GM23338 (cell line): ENCODE results near the gene ZHX3. TPM values are rescaled to one million over a fixed set of nuclear protein-coding genes. Genes with fewer than 3 reads are reported as not detected.

Experiments
- ATAC-seq: fragments of 200-7000 bp; cut with Tn5 transposase; 3 replicates; pipeline ENCODE4 v1.9.1; 2020
- DNase-seq: peaks from one replicate; pipeline ENCODE4 v3.0.0-alpha.2; 2015; ENCODE audit warnings: low spot score
- H2AFZ ChIP-seq: fragments of 200-600 bp; sonication (generic); 2 replicates; pipeline ENCODE4 v1.8.0; 2016; ENCODE audit warnings: antibody characterized with exemption, mild to moderate bottlenecking, moderate library complexity
- H3F3A ChIP-seq: fragments of 200-600 bp; sonication (generic); replicated peaks from 2 replicates; pipeline ENCODE4 v1.8.0; 2017; ENCODE audit warnings: antibody characterized with exemption, mixed run types, low read depth
- H3K27ac ChIP-seq: fragments of 200-600 bp; sonication (generic); 2 replicates; pipeline ENCODE4 v1.6.1; 2016; ENCODE audit warnings: low read depth
- H3K27me3 ChIP-seq: fragments of 200-600 bp; sonication (generic); 2 replicates; pipeline ENCODE4 v1.8.0; 2016; ENCODE audit warnings: mild to moderate bottlenecking, mixed run types, moderate library complexity; ENCODE audit not compliant: insufficient read depth
- H3K36me3 ChIP-seq: fragments of 200-600 bp; sonication (generic); 2 replicates; pipeline ENCODE4 v1.8.0; 2016; ENCODE audit warnings: mild to moderate bottlenecking; ENCODE audit not compliant: insufficient read depth
- H3K4me1 ChIP-seq: fragments of 200-600 bp; sonication (generic); 2 replicates; pipeline ENCODE4 v1.8.0; 2016; ENCODE audit warnings: mild to moderate bottlenecking, moderate library complexity; ENCODE audit not compliant: insufficient read depth
- H3K4me2 ChIP-seq: fragments of 200-600 bp; sonication (generic); 2 replicates; pipeline ENCODE4 v1.7.1; 2017; ENCODE audit warnings: mixed run types
- H3K4me3 ChIP-seq: fragments of 200-600 bp; sonication (generic); 2 replicates; pipeline ENCODE4 v1.6.1; 2016; ENCODE audit warnings: mixed run types
- H3K79me2 ChIP-seq: fragments of 200-600 bp; sonication (generic); replicated peaks from 2 replicates; pipeline ENCODE4 v1.8.0; 2017; ENCODE audit warnings: mild to moderate bottlenecking; ENCODE audit not compliant: insufficient read depth
- H3K9me2 ChIP-seq: fragments of 200-600 bp; sonication (generic); 2 replicates; pipeline ENCODE4 v1.8.0; 2017; ENCODE audit not compliant: insufficient read depth
- H4K20me1 ChIP-seq: fragments of 200-600 bp; sonication (generic); replicated peaks from 2 replicates; pipeline ENCODE4 v1.8.0; 2017; ENCODE audit warnings: mild to moderate bottlenecking; ENCODE audit not compliant: insufficient read depth
- H3K27ac Mint-ChIP-seq: 2 replicates; pipeline ENCODE4 v1.8.0; 2020; ENCODE audit warnings: inconsistent platforms, mild to moderate bottlenecking, moderate library complexity, mixed read lengths
- H3K27me3 Mint-ChIP-seq: 3 replicates; pipeline ENCODE4 v1.8.0; 2022; ENCODE audit warnings: low read depth, mild to moderate bottlenecking, moderate library complexity, mixed read lengths, inconsistent platforms; ENCODE audit not compliant: insufficient read depth, poor library complexity
- H3K36me3 Mint-ChIP-seq: 3 replicates; pipeline ENCODE4 v1.8.0; 2021; ENCODE audit warnings: low read depth, mild to moderate bottlenecking, inconsistent platforms, moderate library complexity, mixed read lengths
- H3K4me1 Mint-ChIP-seq: 3 replicates; pipeline ENCODE4 v1.8.0; 2020; ENCODE audit warnings: mild to moderate bottlenecking, inconsistent platforms, mixed read lengths
- H3K4me3 Mint-ChIP-seq: 3 replicates; pipeline ENCODE4 v1.8.0; 2021; ENCODE audit warnings: moderate library complexity, mild to moderate bottlenecking, inconsistent platforms, mixed read lengths
- H3K9me3 Mint-ChIP-seq: 3 replicates; pipeline ENCODE4 v1.8.0; 2020; ENCODE audit warnings: moderate library complexity, mild to moderate bottlenecking, inconsistent platforms, mixed read lengths
- CREB1 ChIP-seq: fragments of 250-450 bp; sonication (Bioruptor Pico); IDR thresholded peaks from 2 replicates; pipeline ENCODE4 v1.5.0; 2020; ENCODE audit warnings: low read depth, mild to moderate bottlenecking, moderate library complexity
- CTCF ChIP-seq, 2 experiments: fragments of 200-600 bp in 1 of 2; sonication (generic) in 1 of 2; conservative IDR thresholded peaks; 2 replicates each; pipeline versions ENCODE4 v1.5.1 to v1.6.1; 2016 to 2017; ENCODE audit warnings: antibody characterized with exemption in 2 of 2, low read depth in 2 of 2, mild to moderate bottlenecking in 2 of 2, moderate library complexity in 1 of 2
- ETS1 ChIP-seq: IDR thresholded peaks from 2 replicates; pipeline ENCODE4 v1.6.1; 2016; ENCODE audit warnings: antibody characterized with exemption
- EZH2phosphoT487 ChIP-seq: fragments of 200-600 bp; sonication (generic); IDR thresholded peaks from one replicate; pipeline ENCODE4 v1.8.1; 2018; ENCODE audit warnings: antibody characterized with exemption; ENCODE audit not compliant: unreplicated experiment
- JUNB ChIP-seq: IDR thresholded peaks from one replicate; pipeline ENCODE4 v1.6.1; 2016; ENCODE audit warnings: antibody characterized with exemption; ENCODE audit not compliant: unreplicated experiment
- NANOG ChIP-seq: IDR thresholded peaks from 2 replicates; pipeline ENCODE4 v1.6.1; 2016; ENCODE audit warnings: antibody characterized with exemption, borderline replicate concordance
- POLR2AphosphoS5 ChIP-seq: IDR thresholded peaks from 2 replicates; pipeline ENCODE4 v1.6.1; 2016; ENCODE audit warnings: antibody characterized with exemption, low read depth
- STAT1 ChIP-seq: IDR thresholded peaks from one replicate; pipeline ENCODE4 v1.6.1; 2016; ENCODE audit warnings: antibody characterized with exemption; ENCODE audit not compliant: unreplicated experiment
- polyA plus RNA-seq: library from polyadenylated mRNA; unstranded; fragments of >200 nt; fragmentation: Nextera tagmentation; extraction: Ambion mirVana; gene quantifications from 2 replicates; pipeline ENCODE4 v1.2.1, GENCODE V29; 2016
- total RNA-seq: library from RNA; depleted of rRNA; stranded (reverse); fragments of >200 nt; shearing (Covaris generic); gene quantifications from 2 replicates; pipeline ENCODE4 v1.2.3, GENCODE V29; 2014

Gene ZHX3
- total and polyA plus RNA-seq, 2 experiments from 2014 or later: 1.7 to 2.8 TPM

DNA sequence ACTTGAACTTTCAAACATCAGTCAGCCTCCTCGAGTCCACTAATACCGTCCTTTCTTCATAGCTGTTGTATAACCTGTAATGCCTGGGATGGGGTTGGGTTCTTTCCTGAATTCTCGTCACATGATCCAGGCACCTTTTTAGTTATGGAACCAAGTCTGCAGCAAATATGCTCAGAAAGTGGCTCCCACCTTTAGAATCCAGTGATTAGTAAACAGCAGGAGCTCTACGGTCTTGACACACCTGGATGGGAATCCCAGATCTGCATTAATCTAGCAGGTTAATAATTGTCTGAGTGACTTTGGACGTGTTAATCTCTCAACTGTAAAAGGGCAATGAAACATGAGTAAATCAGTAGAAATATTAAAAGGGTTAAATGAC, 729 bp upstream of the ZHX3 start (continued):
- TF ChIP-seq CTCF (conservative IDR thresholded peaks at IDR 0.05; ENCODE audit: low read depth in 2 of 2): no peak
- TF ChIP-seq ETS1: no peak
- no peak for TF ChIP-seq NANOG
- no peak for TF ChIP-seq EZH2phosphoT487
- no peak for TF ChIP-seq JUNB

- no peaks in the 10 kb centered on the region for H3F3A ChIP-seq
- peaks cover 5% of the 10 kb centered on the region for H3K27me3 Mint-ChIP-seq
- no peaks in the 10 kb centered on the region for H3K79me2 ChIP-seq
- no peaks in the 10 kb centered on the region for H3K36me3 ChIP-seq
- TF ChIP-seq CREB1 (CRISPR knock-in tag): peak; percentile 20; the same call in 1 of the 2 replicates
- no peak for TF ChIP-seq ETS1
- no peak for TF ChIP-seq EZH2phosphoT487
- TF ChIP-seq STAT1: no peak
- TF ChIP-seq POLR2AphosphoS5: no peak
- ATAC-seq: peak; percentile 44
- H3K4me1 ChIP-seq: peaks cover 2% of the 10 kb centered on the region; the same call in 1 of the 2 replicates
- no peaks in the 10 kb centered on the region; the same call in 1 of the 2 replicates for H3K27me3 ChIP-seq
- H4K20me1 ChIP-seq: no peaks in the 10 kb centered on the region
- no peaks in the 10 kb centered on the region for H3K9me2 ChIP-seq
- peak overlapping the region; percentile 88 for H3K4me3 ChIP-seq
- H3K4me3 Mint-ChIP-seq: peak overlapping the region; percentile 79
- H3K27ac ChIP-seq: no peak overlapping the region
- DNase-seq: peak; percentile 67
- H3K36me3 Mint-ChIP-seq: no peaks in the 10 kb centered on the region; the same call in 2 of the 3 replicates
- H3K27ac Mint-ChIP-seq: no peak overlapping the region
- peaks cover 8% of the 10 kb centered on the region for H3K4me1 Mint-ChIP-seq
- peak overlapping the region; percentile 93 for H3K4me2 ChIP-seq
- no peaks in the 10 kb centered on the region; the same call in 1 of the 3 replicates for H3K9me3 Mint-ChIP-seq
- peak overlapping the region; percentile 93 for H2AFZ ChIP-seq
These were observed 657 bp downstream of the ZHX3 start for GRCh38 chr20:41316602-41317545.
